Middle frontal gyrus (tissue), 1 donor: ENCODE measurements around the gene MAP1LC3B2.
"Not testable (repeated sequence)": the region's sequence is repeated elsewhere in the genome, so short reads cannot be mapped to it uniquely, and the experiment has no call there.

Experiments used
- DNase-seq: peaks from one replicate; pipeline ENCODE4 v3.0.0-alpha.2; 2015; ENCODE audit warnings: low spot score; ENCODE audit errors: extremely low spot score

MAP1LC3B2 gene

GRCh38 chr12:116556964-116557698 is 2.0 kb upstream of the MAP1LC3B2 start:
- DNase-seq = no peak

- DNase-seq = no peak
Measured at GRCh38 chr12:116558280-116559161, 660 bp upstream of the MAP1LC3B2 start.

- no peak for DNase-seq
Measured at GRCh38 chr12:116561181-116561821, 2.1 kb downstream of the MAP1LC3B2 start.

GRCh38 chr12:116562090-116562489 is 2.9 kb downstream of the MAP1LC3B2 start:
- no peak for DNase-seq

- DNase-seq = no peak
Measured at GRCh38 chr12:116563262-116563661, 4.1 kb downstream of the MAP1LC3B2 start.

GRCh38 chr12:116564080-116564479 is 4.9 kb downstream of the MAP1LC3B2 start:
- no peak for DNase-seq

GRCh38 chr12:116565221-116565620 is 6.0 kb downstream of the MAP1LC3B2 start:
- DNase-seq = not testable (repeated sequence)

- DNase-seq = no peak
Measured at GRCh38 chr12:116565963-116566362, 6.8 kb downstream of the MAP1LC3B2 start.

GRCh38 chr12:116568203-116568602 is 9.0 kb downstream of the MAP1LC3B2 start:
- DNase-seq = no peak

GRCh38 chr12:116571089-116571488 is 11.9 kb downstream of the MAP1LC3B2 start:
- no peak for DNase-seq

GRCh38 chr12:116573776-116574175 is 14.6 kb downstream of the MAP1LC3B2 start:
- DNase-seq = no peak

GRCh38 chr12:116575754-116576153 is 16.6 kb downstream of the MAP1LC3B2 start:
- not testable (repeated sequence) for DNase-seq

- DNase-seq = no peak
Measured at GRCh38 chr12:116577154-116577561, 18.0 kb downstream of the MAP1LC3B2 start.

- DNase-seq = no peak
Measured at GRCh38 chr12:116578051-116578450, 18.9 kb downstream of the MAP1LC3B2 start.

- no peak for DNase-seq
Measured at GRCh38 chr12:116582610-116583009, 23.4 kb downstream of the MAP1LC3B2 start.

GRCh38 chr12:116583129-116583694 is 24.0 kb downstream of the MAP1LC3B2 start:
- DNase-seq = no peak

- DNase-seq = no peak
Measured at GRCh38 chr12:116587270-116587669, 28.1 kb downstream of the MAP1LC3B2 start.

GRCh38 chr12:116588390-116589028 is 29.3 kb downstream of the MAP1LC3B2 start:
- DNase-seq = no peak

- DNase-seq = no peak
Measured at GRCh38 chr12:116589581-116589980, 30.4 kb downstream of the MAP1LC3B2 start.

GRCh38 chr12:116590561-116590960 is 31.4 kb downstream of the MAP1LC3B2 start:
- DNase-seq = no peak
